ENCODE results near the gene KLHDC3. TPM values are rescaled to one million over a fixed set of nuclear protein-coding genes. Genes with fewer than 3 reads are reported as not detected.

KLHDC3 gene
- total and polyA plus RNA-seq, 10 of the 15 experiments (the other 5 are each of a cell fraction or from before 2014, with no cell fraction given) = 2.4 to 102 (median 55.4) TPM

DNA sequence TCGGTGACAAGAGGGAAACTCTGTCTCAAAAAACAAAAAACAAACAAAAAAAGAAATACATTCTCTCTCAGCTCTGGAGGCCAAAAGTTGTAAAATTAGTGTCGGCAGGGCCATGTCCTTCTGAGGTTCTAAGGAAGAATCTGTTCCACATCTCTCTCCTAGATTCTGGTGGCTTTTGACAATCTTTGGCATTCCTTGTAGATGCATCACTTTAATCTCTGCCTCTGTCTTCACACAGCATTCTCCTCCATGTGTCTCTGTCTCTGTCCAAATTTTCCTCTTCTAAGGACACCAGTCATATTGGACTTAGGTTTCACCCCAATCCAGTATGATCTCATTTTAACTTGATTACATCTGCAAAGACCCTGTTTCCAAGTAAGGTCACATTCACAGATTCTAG lies 20.6 kb upstream of the KLHDC3 start:
- DNase-seq (ENCODE audit: low read depth, low spot score) = no peak
- Histone ChIP-seq H3K79me2 (ENCODE audit: control insufficient read depth, insufficient read depth, low read length) (no peaks in the 10 kb centered on the region), H3K4me2 (ENCODE audit: control insufficient read depth, insufficient read depth) (no peak overlapping the region), H2AFZ (ENCODE audit: control insufficient read depth, low read depth, low read length) (no peak overlapping the region), H3K4me1 (ENCODE audit: control insufficient read depth, insufficient read depth, low read length) (no peaks in the 10 kb centered on the region), H3K4me3 (no peak overlapping the region), H3K27ac (ENCODE audit: control insufficient read depth, insufficient read depth) (no peak overlapping the region), H4K20me1 (ENCODE audit: control insufficient read depth, insufficient read depth) (no peaks in the 10 kb centered on the region), H3K36me3 (ENCODE audit: control insufficient read depth in 2 of 2, insufficient read depth in 2 of 2, low read length in 1 of 2) (peaks cover 2 to 8% of the 10 kb centered on the region in 2 experiments; a peak in 2 of 4 replicates), H3K9me3 (replicated peaks; ENCODE audit: control insufficient read depth, insufficient read depth, low read length) (no peaks in the 10 kb centered on the region), H3K9ac (ENCODE audit: control insufficient read depth, insufficient read depth, low read length) (no peak overlapping the region), H3K27me3 (replicated peaks in 1 of 2; ENCODE audit: control insufficient read depth in 2 of 2, insufficient read depth in 2 of 2, low read length in 1 of 2) (no peaks in the 10 kb centered on the region)
- SMC1A ChIA-PET (ENCODE audit: uncharacterized antibody, unreplicated experiment) = no interaction called here
- ATAC-seq = no peak
- in situ Hi-C loops (cut with MboI) (no loop called here), intact Hi-C loops (cut with micrococcal nuclease; ENCODE audit: unreplicated experiment) (no loop called here)
- FAIRE-seq = no peak
- no TSS peak for BruUV-seq (replicated peaks)
- no peak for TF ChIP-seq DPF2 (IDR thresholded peaks at IDR 0.05)
- no peak for TF ChIP-seq ZNF217 (IDR thresholded peaks at IDR 0.05)
- TF ChIP-seq FOXK2 (IDR thresholded peaks at IDR 0.05) = no peak
- CTCF ChIA-PET = interaction anchor here (1.1 kb wide), 1 partner anchor 92 kb away, joined by 3 read pairs; no protein-coding TSS in a partner anchor
- POLR2A ChIA-PET = no interaction called here
- 100% methylated on average over 2 of the region's 2 CpGs for WGBS (ENCODE audit: insufficient coverage, insufficient replicate concordance, low lambda C conversion rate, missing lambda C conversion rate)
- RAD21 ChIA-PET (ENCODE audit: unreplicated experiment) = no interaction called here

- no TSS peak for BruUV-seq (replicated peaks)
- no peaks in the 10 kb centered on the region for H3K27me3 ChIP-seq (replicated peaks in 1 of 2; ENCODE audit: control insufficient read depth in 2 of 2, insufficient read depth in 2 of 2, low read length in 1 of 2)
- no peak overlapping the region for H3K4me3 ChIP-seq
- H3K4me1 ChIP-seq (ENCODE audit: control insufficient read depth, insufficient read depth, low read length) = no peaks in the 10 kb centered on the region
- no peaks in the 10 kb centered on the region for H3K79me2 ChIP-seq (ENCODE audit: control insufficient read depth, insufficient read depth, low read length)
- in situ Hi-C loops (cut with MboI) = no loop called here
- no peaks in the 10 kb centered on the region for H4K20me1 ChIP-seq (ENCODE audit: control insufficient read depth, insufficient read depth)
- H3K9ac ChIP-seq (ENCODE audit: control insufficient read depth, insufficient read depth, low read length) = no peak overlapping the region
- no peaks in the 10 kb centered on the region for H3K9me3 ChIP-seq (replicated peaks; ENCODE audit: control insufficient read depth, insufficient read depth, low read length)
- ATAC-seq (no peak), DNase-seq (ENCODE audit: low read depth, low spot score) (no peak), FAIRE-seq (no peak)
- H3K4me2 ChIP-seq (ENCODE audit: control insufficient read depth, insufficient read depth) = no peak overlapping the region
- no peak overlapping the region for H2AFZ ChIP-seq (ENCODE audit: control insufficient read depth, low read depth, low read length)
- SMC1A ChIA-PET (ENCODE audit: uncharacterized antibody, unreplicated experiment) = interaction anchor here (0.9 to 1.2 kb wide), 3 partner anchors 10 to 147 kb away, joined by 3 to 4 read pairs (median 3); no protein-coding TSS in a partner anchor
- no peak for TF ChIP-seq USF1 (IDR thresholded peaks at IDR 0.05; ENCODE audit: borderline replicate concordance, extremely low read length, insufficient read depth, low read depth, low read length)
- TF ChIP-seq EP300 (IDR thresholded peaks at IDR 0.05; ENCODE audit: borderline replicate concordance in 1 of 2, control insufficient read depth in 1 of 2, low read depth in 2 of 2, low read length in 2 of 2) = no peak
- TF ChIP-seq, protein P1, sequence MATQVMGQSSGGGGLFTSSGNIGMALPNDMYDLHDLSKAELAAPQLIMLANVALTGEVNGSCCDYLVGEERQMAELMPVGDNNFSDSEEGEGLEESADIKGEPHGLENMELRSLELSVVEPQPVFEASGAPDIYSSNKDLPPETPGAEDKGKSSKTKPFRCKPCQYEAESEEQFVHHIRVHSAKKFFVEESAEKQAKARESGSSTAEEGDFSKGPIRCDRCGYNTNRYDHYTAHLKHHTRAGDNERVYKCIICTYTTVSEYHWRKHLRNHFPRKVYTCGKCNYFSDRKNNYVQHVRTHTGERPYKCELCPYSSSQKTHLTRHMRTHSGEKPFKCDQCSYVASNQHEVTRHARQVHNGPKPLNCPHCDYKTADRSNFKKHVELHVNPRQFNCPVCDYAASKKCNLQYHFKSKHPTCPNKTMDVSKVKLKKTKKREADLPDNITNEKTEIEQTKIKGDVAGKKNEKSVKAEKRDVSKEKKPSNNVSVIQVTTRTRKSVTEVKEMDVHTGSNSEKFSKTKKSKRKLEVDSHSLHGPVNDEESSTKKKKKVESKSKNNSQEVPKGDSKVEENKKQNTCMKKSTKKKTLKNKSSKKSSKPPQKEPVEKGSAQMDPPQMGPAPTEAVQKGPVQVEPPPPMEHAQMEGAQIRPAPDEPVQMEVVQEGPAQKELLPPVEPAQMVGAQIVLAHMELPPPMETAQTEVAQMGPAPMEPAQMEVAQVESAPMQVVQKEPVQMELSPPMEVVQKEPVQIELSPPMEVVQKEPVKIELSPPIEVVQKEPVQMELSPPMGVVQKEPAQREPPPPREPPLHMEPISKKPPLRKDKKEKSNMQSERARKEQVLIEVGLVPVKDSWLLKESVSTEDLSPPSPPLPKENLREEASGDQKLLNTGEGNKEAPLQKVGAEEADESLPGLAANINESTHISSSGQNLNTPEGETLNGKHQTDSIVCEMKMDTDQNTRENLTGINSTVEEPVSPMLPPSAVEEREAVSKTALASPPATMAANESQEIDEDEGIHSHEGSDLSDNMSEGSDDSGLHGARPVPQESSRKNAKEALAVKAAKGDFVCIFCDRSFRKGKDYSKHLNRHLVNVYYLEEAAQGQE (IDR thresholded peaks at IDR 0.05; ENCODE audit: low read depth, low read length) = no peak
- TF ChIP-seq ATF3 (IDR thresholded peaks at IDR 0.05; ENCODE audit: borderline replicate concordance, extremely low read depth, low read depth, low read length) = no peak
- no peak for TF ChIP-seq ZNF274 (IDR thresholded peaks at IDR 0.05; ENCODE audit: insufficient read depth, insufficient read length)
- no peak for TF ChIP-seq ZBED1 (IDR thresholded peaks at IDR 0.05; ENCODE audit: borderline replicate concordance)
- TF ChIP-seq CHD4 (IDR thresholded peaks at IDR 0.05) = no peak
- TF ChIP-seq EGR1 (IDR thresholded peaks at IDR 0.05; ENCODE audit: borderline replicate concordance in 1 of 2, low read depth in 2 of 2, low read length in 2 of 2) = no peak
- TF ChIP-seq RAD21 (IDR thresholded peaks at IDR 0.05; ENCODE audit: insufficient read depth, low read depth, low read length) = no peak
- POLR2A ChIA-PET = interaction anchor here (1.4 to 2.7 kb wide), 2 partner anchors 10 to 13 kb away, joined by 5 to 10 read pairs; partner anchors contain the start of gene PPP2R5D
- H3K27ac ChIP-seq (ENCODE audit: control insufficient read depth, insufficient read depth) = no peak overlapping the region
- CTCF ChIA-PET = interaction anchor here (0.7 to 1.4 kb wide), 7 partner anchors 9 to 305 kb away, joined by 3 to 5 read pairs (median 3); no protein-coding TSS in a partner anchor
- intact Hi-C loops (cut with micrococcal nuclease; ENCODE audit: unreplicated experiment) = no loop called here
- no peaks in the 10 kb centered on the region for H3K36me3 ChIP-seq (ENCODE audit: control insufficient read depth in 2 of 2, insufficient read depth in 2 of 2, low read length in 1 of 2)
- RAD21 ChIA-PET (ENCODE audit: unreplicated experiment) = interaction anchor here (1.0 kb wide), 1 partner anchor 147 kb away, joined by 3 read pairs; no protein-coding TSS in a partner anchor
Observed at GRCh38 chr6:42996513-42996912, 17.5 kb upstream of the KLHDC3 start.

Data from GM12878 (cell line).